CD14-positive monocyte (primary cell): ENCODE results near the gene APLN. TPM values are rescaled to one million over a fixed set of nuclear protein-coding genes. Genes with fewer than 3 reads are reported as not detected.
A peak's percentile ranks its signal among the peaks of the same experiment; 100 is the strongest.

Source experiments
- DNase-seq, 3 donors: peaks; one replicate each; pipeline ENCODE4 v3.0.0-alpha.2; 2011 to 2022
- H2AFZ ChIP-seq: 2 replicates; pipeline ENCODE4 v1.6.0; 2012; ENCODE audit warnings: mild to moderate bottlenecking, low read depth, low read length, inconsistent platforms; ENCODE audit not compliant: insufficient read depth, poor library complexity, severe bottlenecking
- H3K27ac ChIP-seq, 2 donors: 1 replicate in 1 of 2; 2 replicates in 1 of 2; pipeline ENCODE4 v1.5.1; 2012 to 2013; ENCODE audit warnings: low read length in 2 of 2, control low read depth in 1 of 2, inconsistent platforms in 1 of 2, low read depth in 1 of 2, mild to moderate bottlenecking in 1 of 2
- H3K27me3 ChIP-seq, 2 donors: one replicate each; pipeline versions ENCODE4 v1.6.0 to v1.6.1; 2011 to 2013; ENCODE audit warnings: low read length in 2 of 2; ENCODE audit not compliant: control insufficient read depth in 2 of 2, insufficient read depth in 2 of 2
- H3K36me3 ChIP-seq, 2 donors: replicated peaks in 1 of 2; 1 replicate in 1 of 2; 2 replicates in 1 of 2; pipeline versions ENCODE4 v1.5.1 to v1.6.1; 2012 to 2013; ENCODE audit warnings: low read length in 2 of 2, control low read depth in 1 of 2, inconsistent platforms in 1 of 2, mild to moderate bottlenecking in 1 of 2; ENCODE audit not compliant: insufficient read depth in 2 of 2, control insufficient read depth in 1 of 2
- H3K4me1 ChIP-seq, 2 donors: 1 replicate in 1 of 2; 2 replicates in 1 of 2; pipeline versions ENCODE4 v1.5.1 to v1.6.1; 2012 to 2013; ENCODE audit warnings: low read length in 2 of 2, control low read depth in 1 of 2, inconsistent platforms in 1 of 2, mild to moderate bottlenecking in 1 of 2, moderate library complexity in 1 of 2; ENCODE audit not compliant: insufficient read depth in 2 of 2, control insufficient read depth in 1 of 2
- H3K4me2 ChIP-seq: replicated peaks from 2 replicates; pipeline ENCODE3; 2012; ENCODE audit warnings: low read length, moderate library complexity, mild to moderate bottlenecking; ENCODE audit not compliant: poor library complexity, severe bottlenecking; ENCODE audit errors: extremely low read depth
- H3K4me3 ChIP-seq, 3 experiments: fragments of 200-600 bp in 1 of 3; sonication (generic) in 1 of 3; replicated peaks in 1 of 3; 1 replicate in 2 of 3; 2 replicates in 1 of 3; pipeline ENCODE4 v1.5.1; 2011 to 2013; ENCODE audit warnings: low read length in 3 of 3, mild to moderate bottlenecking in 3 of 3, control low read depth in 2 of 3, low read depth in 2 of 3, inconsistent platforms in 1 of 3, moderate library complexity in 1 of 3
- H3K79me2 ChIP-seq: 2 replicates; pipeline ENCODE4 v1.6.0; 2012; ENCODE audit warnings: mild to moderate bottlenecking, control low read depth, inconsistent platforms, low read length, moderate library complexity; ENCODE audit not compliant: insufficient read depth
- H3K9ac ChIP-seq: 2 replicates; pipeline ENCODE4 v1.6.0; 2017; ENCODE audit warnings: low read length, mild to moderate bottlenecking; ENCODE audit not compliant: insufficient read depth, poor library complexity, severe bottlenecking
- H3K9me3 ChIP-seq, 2 donors: replicated peaks in 1 of 2; 1 replicate in 1 of 2; 2 replicates in 1 of 2; pipeline versions ENCODE4 v1.5.1 to v1.6.1; 2012 to 2013; ENCODE audit warnings: low read length in 2 of 2, control low read depth in 1 of 2; ENCODE audit not compliant: control insufficient read depth in 1 of 2, insufficient read depth in 1 of 2
- H4K20me1 ChIP-seq: 2 replicates; pipeline ENCODE4 v1.6.0; 2012; ENCODE audit warnings: mild to moderate bottlenecking, low read length, control low read depth, moderate library complexity; ENCODE audit not compliant: insufficient read depth
- H3K27ac Mint-ChIP-seq, 7 donors: one replicate each; pipeline ENCODE4 v1.8.0; 2020; ENCODE audit warnings: mild to moderate bottlenecking in 7 of 7, mixed read lengths in 7 of 7, moderate library complexity in 6 of 7, inconsistent platforms in 2 of 7
- H3K27me3 Mint-ChIP-seq, 3 donors: one replicate each; pipeline ENCODE4 v1.8.0; 2021 to 2022; ENCODE audit warnings: low read depth in 3 of 3, mild to moderate bottlenecking in 3 of 3, mixed read lengths in 3 of 3, moderate library complexity in 3 of 3, inconsistent platforms in 1 of 3
- H3K36me3 Mint-ChIP-seq, 2 donors: one replicate each; pipeline ENCODE4 v1.8.0; 2020; ENCODE audit warnings: mixed read lengths in 2 of 2, inconsistent platforms in 1 of 2, mild to moderate bottlenecking in 1 of 2
- H3K4me1 Mint-ChIP-seq: one replicate; pipeline ENCODE4 v1.8.0; 2020; ENCODE audit warnings: mild to moderate bottlenecking, mixed read lengths
- H3K4me3 Mint-ChIP-seq, 2 donors: one replicate each; pipeline ENCODE4 v1.8.0; 2020; ENCODE audit warnings: mild to moderate bottlenecking in 2 of 2, mixed read lengths in 2 of 2, moderate library complexity in 1 of 2
- H3K9me3 Mint-ChIP-seq, 7 donors: one replicate each; pipeline ENCODE4 v1.8.0; 2020 to 2022; ENCODE audit warnings: mixed read lengths in 7 of 7, mild to moderate bottlenecking in 6 of 7, moderate library complexity in 6 of 7, inconsistent platforms in 2 of 7
- CTCF ChIP-seq: fragments of 200-600 bp; IDR thresholded peaks from one replicate; pipeline ENCODE4 v1.8.0; 2022; ENCODE audit warnings: antibody characterized with exemption, mild to moderate bottlenecking
- WGBS: methylation state at CpG from one replicate; pipeline ENCODE4 v1.1.5; 2013; ENCODE audit warnings: missing lambda C conversion rate; ENCODE audit not compliant: insufficient coverage; 5-methylcytosine and 5-hydroxymethylcytosine counted together
- intact Hi-C, 2 donors: fragments of 100-400 bp; cut with micrococcal nuclease; formaldehyde crosslinking; loops; one replicate each; pipeline versions ENCODE4 v1.15.0 to v1.15.1; 2023
- polyA plus RNA-seq, 3 donors: library from polyadenylated mRNA; depleted of rRNA in 1 of 3; unstranded in 2 of 3; stranded (reverse) in 1 of 3; fragments of 300-500 nt in 2 of 3; fragments of >200 nt in 1 of 3; fragmentation: Illumina TruSeq in 2 of 3; gene quantifications; 1 replicate in 2 of 3; 2 replicates in 1 of 3; pipeline ENCODE4 v1.2.3, GENCODE V29; 2012 to 2021

APLN gene
- polyA plus RNA-seq, 3 donors: 0.03 TPM; not detected in 2

- no peak overlapping the region for H3K9ac ChIP-seq
- Mint-ChIP-seq H3K27me3 (peaks cover 0 to 10% (median 5%) of the 10 kb centered on the region in 3 donors), H3K36me3 (no peaks in the 10 kb centered on the region), H3K4me1 (peaks cover 7% of the 10 kb centered on the region), H3K27ac (no peak overlapping the region), H3K9me3 (peaks cover 3 to 14% (median 5%) of the 10 kb centered on the region in 7 donors), H3K4me3 (no peak overlapping the region)
- no peak overlapping the region for H3K4me2 ChIP-seq
- TF ChIP-seq CTCF: no peak
- no peaks in the 10 kb centered on the region for H3K4me1 ChIP-seq
- intact Hi-C loops: no loop called here
- H3K9me3 ChIP-seq: no peaks in the 10 kb centered on the region
- H3K4me3 ChIP-seq: no peak overlapping the region
- no peak for DNase-seq
- no peak overlapping the region for H3K27ac ChIP-seq
- no peaks in the 10 kb centered on the region for H3K79me2 ChIP-seq
- peaks cover 0 to 2% of the 10 kb centered on the region in 2 donors for H3K27me3 ChIP-seq
- H4K20me1 ChIP-seq: no peaks in the 10 kb centered on the region
- no peak overlapping the region for H2AFZ ChIP-seq
- no peaks in the 10 kb centered on the region for H3K36me3 ChIP-seq
Observed at GRCh38 chrX:129667412-129667811, 12.7 kb upstream of the APLN start.

- WGBS: 80% methylated on average over 2 of the region's 7 CpGs
- no peak overlapping the region for H3K9ac ChIP-seq
- DNase-seq: no peak
- H3K4me1 ChIP-seq: no peaks in the 10 kb centered on the region
- H3K4me2 ChIP-seq: no peak overlapping the region
- no peak overlapping the region for H3K4me3 ChIP-seq
- H3K4me1 Mint-ChIP-seq: peaks cover 7% of the 10 kb centered on the region
- intact Hi-C loops: no loop called here
- no peak for TF ChIP-seq CTCF
- H3K9me3 Mint-ChIP-seq: peaks cover 0 to 9% (median 4%) of the 10 kb centered on the region in 7 donors
- no peaks in the 10 kb centered on the region for H3K36me3 ChIP-seq
- no peaks in the 10 kb centered on the region for H3K9me3 ChIP-seq
- H3K27ac ChIP-seq: no peak overlapping the region
- H3K36me3 Mint-ChIP-seq: no peaks in the 10 kb centered on the region
- peaks cover 0 to 10% (median 5%) of the 10 kb centered on the region in 3 donors for H3K27me3 Mint-ChIP-seq
- H3K4me3 Mint-ChIP-seq: no peak overlapping the region
- H3K27me3 ChIP-seq: peaks cover 0 to 2% of the 10 kb centered on the region in 2 donors
- H2AFZ ChIP-seq: no peak overlapping the region
- H3K27ac Mint-ChIP-seq: peak overlapping the region in 1 of 7 donors; percentile 5
- H4K20me1 ChIP-seq: no peaks in the 10 kb centered on the region
- H3K79me2 ChIP-seq: no peaks in the 10 kb centered on the region
Observed at GRCh38 chrX:129665916-129666644, 11.3 kb upstream of the APLN start.
